Stimulated activated naive CD8-positive, alpha-beta T cell treated with anti-CD3 and anti-CD28 coated beads, Interleukin-15, amount 100 ng/mL, for 72 hours (primary cell): ENCODE results near the gene CDC42EP4.
A peak's percentile ranks its signal among the peaks of the same experiment; 100 is the strongest.

ENCODE experiments used
- ATAC-seq: fragments of 150-1000 bp; cut with Tn5 transposase; 2 replicates; pipeline ENCODE4 v1.10.0; 2021; ENCODE audit warnings: mild to moderate bottlenecking, moderate library complexity
- DNase-seq, 2 donors: peaks; one replicate each; pipeline ENCODE4 v3.0.0; 2021 to 2022
- H3K27ac Mint-ChIP-seq, 2 donors: one replicate each; pipeline ENCODE4 v1.8.0; 2022; ENCODE audit warnings: mild to moderate bottlenecking in 2 of 2, mixed read lengths in 2 of 2, moderate library complexity in 2 of 2
- H3K27me3 Mint-ChIP-seq: one replicate; pipeline ENCODE4 v1.8.0; 2022; ENCODE audit warnings: mixed read lengths
- H3K4me1 Mint-ChIP-seq: one replicate; pipeline ENCODE4 v1.8.0; 2022; ENCODE audit warnings: mild to moderate bottlenecking, mixed read lengths
- H3K4me3 Mint-ChIP-seq, 2 donors: one replicate each; pipeline ENCODE4 v1.8.0; 2022; ENCODE audit warnings: mild to moderate bottlenecking in 2 of 2, mixed read lengths in 2 of 2, moderate library complexity in 1 of 2
- H3K9me3 Mint-ChIP-seq, 2 donors: one replicate each; pipeline ENCODE4 v1.8.0; 2022; ENCODE audit warnings: mixed read lengths in 2 of 2

CDC42EP4 gene

GRCh38 chr17:73311781-73312641 lies at the start of gene CDC42EP4:
TSS of gene CDC42EP4 (minus strand) at chr17:73312001. CDS start at chr17:73286500, 25,501 bp downstream.
- Mint-ChIP-seq H3K9me3 (no peaks in the 10 kb centered on the region), H3K4me3 (peak within 1 kb of the TSS; percentile 84 to 92), H3K27me3 (peaks cover 24% of the 10 kb centered on the region), H3K4me1 (peaks cover 10% of the 10 kb centered on the region), H3K27ac (peak within 1 kb of the TSS in 1 of 2 donors; percentile 61)
- DNase-seq = peak; percentile 81 to 85
- ATAC-seq = peak; percentile 93

- no peak for ATAC-seq
- DNase-seq = no peak
- peak overlapping the region in 1 of 2 donors; percentile 72 for H3K27ac Mint-ChIP-seq
- H3K9me3 Mint-ChIP-seq = no peaks in the 10 kb centered on the region
- no peaks in the 10 kb centered on the region for H3K4me1 Mint-ChIP-seq
- no peaks in the 10 kb centered on the region for H3K27me3 Mint-ChIP-seq
- no peak overlapping the region for H3K4me3 Mint-ChIP-seq
These were observed 49.4 kb upstream of the CDC42EP4 start for GRCh38 chr17:73360961-73361761.

- no peaks in the 10 kb centered on the region for H3K27me3 Mint-ChIP-seq
- no peaks in the 10 kb centered on the region for H3K9me3 Mint-ChIP-seq
- DNase-seq = no peak
- no peak overlapping the region for H3K4me3 Mint-ChIP-seq
- H3K4me1 Mint-ChIP-seq = no peaks in the 10 kb centered on the region
- no peak for ATAC-seq
- no peak overlapping the region for H3K27ac Mint-ChIP-seq
These were observed 48.2 kb upstream of the CDC42EP4 start for GRCh38 chr17:73359987-73360410.

GRCh38 chr17:73359352-73359751 lies 47.6 kb upstream of the CDC42EP4 start:
- Mint-ChIP-seq H3K27ac (no peak overlapping the region), H3K27me3 (no peaks in the 10 kb centered on the region), H3K4me1 (no peaks in the 10 kb centered on the region), H3K9me3 (no peaks in the 10 kb centered on the region), H3K4me3 (no peak overlapping the region)
- ATAC-seq (peak; percentile 9), DNase-seq (no peak)

- DNase-seq (no peak), ATAC-seq (no peak)
- no peaks in the 10 kb centered on the region for H3K4me1 Mint-ChIP-seq
- H3K27me3 Mint-ChIP-seq = no peaks in the 10 kb centered on the region
- no peaks in the 10 kb centered on the region for H3K9me3 Mint-ChIP-seq
- H3K27ac Mint-ChIP-seq = no peak overlapping the region
- no peak overlapping the region for H3K4me3 Mint-ChIP-seq
These were observed 46.9 kb upstream of the CDC42EP4 start for GRCh38 chr17:73358668-73359067.

- ATAC-seq = no peak
- H3K27ac Mint-ChIP-seq = peak overlapping the region in 1 of 2 donors; percentile 2
- H3K4me3 Mint-ChIP-seq = no peak overlapping the region
- no peaks in the 10 kb centered on the region for H3K27me3 Mint-ChIP-seq
- no peaks in the 10 kb centered on the region for H3K4me1 Mint-ChIP-seq
- DNase-seq = no peak
- H3K9me3 Mint-ChIP-seq = no peaks in the 10 kb centered on the region
These were observed 46.2 kb upstream of the CDC42EP4 start for GRCh38 chr17:73357981-73358380.

GRCh38 chr17:73357318-73357717 lies 45.5 kb upstream of the CDC42EP4 start:
- Mint-ChIP-seq H3K4me1 (no peaks in the 10 kb centered on the region), H3K27me3 (no peaks in the 10 kb centered on the region), H3K9me3 (no peaks in the 10 kb centered on the region), H3K27ac (no peak overlapping the region), H3K4me3 (no peak overlapping the region)
- ATAC-seq = no peak
- DNase-seq = no peak

GRCh38 chr17:73356561-73357170 lies 44.9 kb upstream of the CDC42EP4 start:
- Mint-ChIP-seq H3K4me1 (no peaks in the 10 kb centered on the region), H3K27me3 (no peaks in the 10 kb centered on the region), H3K27ac (peak overlapping the region in 1 of 2 donors; percentile 54), H3K4me3 (no peak overlapping the region), H3K9me3 (no peaks in the 10 kb centered on the region)
- DNase-seq (no peak), ATAC-seq (no peak)

- H3K4me3 Mint-ChIP-seq = no peak overlapping the region
- no peak for DNase-seq
- no peak for ATAC-seq
- no peaks in the 10 kb centered on the region for H3K4me1 Mint-ChIP-seq
- no peaks in the 10 kb centered on the region for H3K27me3 Mint-ChIP-seq
- H3K9me3 Mint-ChIP-seq = no peaks in the 10 kb centered on the region
- no peak overlapping the region for H3K27ac Mint-ChIP-seq
These were observed 42.9 kb upstream of the CDC42EP4 start for GRCh38 chr17:73354423-73355284.

- H3K27me3 Mint-ChIP-seq = no peaks in the 10 kb centered on the region
- no peak overlapping the region for H3K4me3 Mint-ChIP-seq
- no peak for ATAC-seq
- H3K9me3 Mint-ChIP-seq = no peaks in the 10 kb centered on the region
- no peak for DNase-seq
- H3K27ac Mint-ChIP-seq = no peak overlapping the region
- H3K4me1 Mint-ChIP-seq = no peaks in the 10 kb centered on the region
These were observed 40.5 kb upstream of the CDC42EP4 start for GRCh38 chr17:73352261-73352660.

GRCh38 chr17:73351764-73352163 lies 40.0 kb upstream of the CDC42EP4 start:
- no peak overlapping the region for H3K4me3 Mint-ChIP-seq
- ATAC-seq (no peak), DNase-seq (no peak)
- no peaks in the 10 kb centered on the region for H3K9me3 Mint-ChIP-seq
- H3K4me1 Mint-ChIP-seq = no peaks in the 10 kb centered on the region
- peak overlapping the region in 1 of 2 donors; percentile 80 for H3K27ac Mint-ChIP-seq
- H3K27me3 Mint-ChIP-seq = no peaks in the 10 kb centered on the region

GRCh38 chr17:73350864-73351263 lies 39.1 kb upstream of the CDC42EP4 start:
- H3K4me1 Mint-ChIP-seq = no peaks in the 10 kb centered on the region
- H3K27ac Mint-ChIP-seq = no peak overlapping the region
- ATAC-seq (no peak), DNase-seq (no peak)
- no peaks in the 10 kb centered on the region for H3K9me3 Mint-ChIP-seq
- no peaks in the 10 kb centered on the region for H3K27me3 Mint-ChIP-seq
- H3K4me3 Mint-ChIP-seq = no peak overlapping the region

- DNase-seq (no peak), ATAC-seq (no peak)
- Mint-ChIP-seq H3K4me3 (no peak overlapping the region), H3K27me3 (no peaks in the 10 kb centered on the region), H3K4me1 (no peaks in the 10 kb centered on the region), H3K27ac (peak overlapping the region in 1 of 2 donors; percentile 84), H3K9me3 (no peaks in the 10 kb centered on the region)
These were observed 37.8 kb upstream of the CDC42EP4 start for GRCh38 chr17:73349647-73350046.

- no peak for DNase-seq
- Mint-ChIP-seq H3K4me3 (no peak overlapping the region), H3K9me3 (no peaks in the 10 kb centered on the region), H3K27ac (no peak overlapping the region), H3K27me3 (no peaks in the 10 kb centered on the region), H3K4me1 (no peaks in the 10 kb centered on the region)
- no peak for ATAC-seq
These were observed 37.3 kb upstream of the CDC42EP4 start for GRCh38 chr17:73349138-73349537.

- DNase-seq (no peak), ATAC-seq (no peak)
- Mint-ChIP-seq H3K27ac (no peak overlapping the region), H3K27me3 (no peaks in the 10 kb centered on the region), H3K4me1 (no peaks in the 10 kb centered on the region), H3K9me3 (no peaks in the 10 kb centered on the region), H3K4me3 (no peak overlapping the region)
These were observed 37.0 kb upstream of the CDC42EP4 start for GRCh38 chr17:73348829-73349095.
